ENCODE measurements around the gene NOSIP.
A peak's percentile ranks its signal among the peaks of the same experiment; 100 is the strongest.

Gene NOSIP

DNA sequence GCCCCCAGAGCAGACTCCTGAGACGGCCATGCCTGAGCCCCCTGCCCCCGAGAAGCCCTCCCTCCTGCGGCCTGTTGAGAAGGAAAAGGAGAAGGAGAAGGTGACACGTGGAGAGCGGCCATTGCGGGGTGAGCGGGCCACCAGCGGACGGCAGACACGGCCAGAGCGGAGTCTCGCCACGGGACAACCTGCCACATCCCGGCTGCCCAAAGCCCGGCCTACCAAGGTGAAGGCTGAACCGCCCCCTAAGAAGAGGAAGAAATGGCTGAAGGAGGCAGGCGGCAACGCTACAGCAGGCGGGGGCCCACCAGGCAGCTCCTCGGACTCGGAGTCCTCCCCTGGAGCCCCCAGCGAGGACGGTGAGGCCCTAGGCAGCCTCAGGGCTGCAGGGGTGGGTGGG, 35.5 kb upstream of the NOSIP start:
- no peak for TF ChIP-seq CTCF (IDR thresholded peaks at IDR 0.05; ENCODE audit: low read length, missing control alignments)

DNA sequence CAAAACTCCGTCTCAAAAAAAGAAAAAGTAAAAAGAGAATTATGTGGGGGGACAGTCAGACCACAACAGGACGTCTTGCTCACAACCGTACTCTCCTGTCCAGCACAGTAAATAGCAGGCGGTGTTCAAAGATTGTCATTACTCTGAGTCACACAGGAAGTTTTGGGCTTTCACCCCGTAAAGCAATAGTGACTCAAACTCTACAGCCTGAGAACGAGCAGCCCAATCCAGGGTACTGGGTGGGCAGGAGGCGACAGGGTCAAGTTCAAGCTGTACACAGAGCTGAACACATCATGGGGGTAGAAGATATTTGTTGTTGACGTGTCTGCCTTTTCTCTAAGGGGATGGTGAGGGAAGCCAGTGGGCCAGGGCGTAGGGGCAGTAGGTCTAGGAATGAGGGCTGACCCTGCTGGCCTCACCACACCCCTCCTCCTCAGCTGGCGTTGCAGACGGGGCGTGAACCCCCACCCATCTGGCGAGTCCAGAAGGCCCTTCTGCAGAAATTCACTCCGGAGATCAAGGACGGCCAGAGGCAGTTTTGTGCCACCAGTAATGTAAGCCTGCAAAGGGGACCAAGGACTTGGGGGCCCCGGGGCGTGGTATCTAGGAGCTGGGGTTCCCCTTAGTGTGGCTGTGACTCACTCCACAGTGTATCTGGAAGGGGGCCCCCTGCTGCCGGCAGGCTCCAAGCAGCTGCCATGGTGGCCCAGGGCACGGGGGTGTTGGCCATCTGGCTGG, 33.9 kb upstream of the NOSIP start:
- TF ChIP-seq CTCF (IDR thresholded peaks at IDR 0.05; ENCODE audit: low read length, missing control alignments) = peak; percentile 9
- no peak overlapping the region for H3K4me3 ChIP-seq (replicated peaks; ENCODE audit: low read depth, low read length)
- DNase-seq (ENCODE audit: low read depth) = peak; percentile 78

More for the DNA sequence above, 35.5 kb upstream of the NOSIP start:
- no peak overlapping the region for H3K4me3 ChIP-seq (replicated peaks; ENCODE audit: low read depth, low read length)
- no peak for DNase-seq (ENCODE audit: low read depth)

GRCh38 chr19:49613374-49613773, 33.0 kb upstream of the NOSIP start:
- TF ChIP-seq CTCF (IDR thresholded peaks at IDR 0.05; ENCODE audit: low read length, missing control alignments) = no peak
- no peak overlapping the region for H3K4me3 ChIP-seq (replicated peaks; ENCODE audit: low read depth, low read length)
- DNase-seq (ENCODE audit: low read depth) = no peak

- TF ChIP-seq CTCF (IDR thresholded peaks at IDR 0.05; ENCODE audit: low read length, missing control alignments) = no peak
- no peak for DNase-seq (ENCODE audit: low read depth)
- no peak overlapping the region for H3K4me3 ChIP-seq (replicated peaks; ENCODE audit: low read depth, low read length)
Measured at GRCh38 chr19:49609499-49610092, 29.2 kb upstream of the NOSIP start.

GRCh38 chr19:49605605-49606004, 25.2 kb upstream of the NOSIP start:
- no peak overlapping the region for H3K4me3 ChIP-seq (replicated peaks; ENCODE audit: low read depth, low read length)
- DNase-seq (ENCODE audit: low read depth) = no peak
- TF ChIP-seq CTCF (IDR thresholded peaks at IDR 0.05; ENCODE audit: low read length, missing control alignments) = no peak

DNA sequence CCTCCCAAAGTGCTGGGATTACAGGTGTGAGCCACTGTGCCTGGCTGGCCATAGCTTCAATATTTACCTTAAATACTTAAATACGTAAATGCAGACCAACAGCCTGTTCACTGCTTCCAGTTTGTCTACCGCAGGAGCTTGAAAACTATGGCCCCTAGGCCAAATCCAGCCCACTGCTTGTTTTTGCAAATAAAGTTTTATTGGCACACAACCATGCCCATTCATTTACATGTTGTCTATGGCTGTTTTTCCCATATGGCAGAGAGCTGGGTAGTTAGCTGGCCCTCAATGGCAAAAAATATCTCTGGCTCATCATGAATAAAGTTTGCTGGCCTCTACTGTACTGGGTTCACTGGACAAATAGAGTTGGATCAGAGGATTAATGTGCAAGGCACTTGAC, 22.4 kb upstream of the NOSIP start:
- DNase-seq (ENCODE audit: low read depth) = no peak
- TF ChIP-seq CTCF (IDR thresholded peaks at IDR 0.05; ENCODE audit: low read length, missing control alignments) = no peak
- H3K4me3 ChIP-seq (replicated peaks; ENCODE audit: low read depth, low read length) = no peak overlapping the region
